OCI-LY7 (cell line): ENCODE measurements around the gene HMG20B. TPM values are rescaled to one million over a fixed set of nuclear protein-coding genes. Genes with fewer than 3 reads are reported as not detected.
A peak's percentile ranks its signal among the peaks of the same experiment; 100 is the strongest.

Experiments used
- BruUV-seq: library from RNA; stranded (reverse); fragments of 400-500 nt; replicated peaks from 2 replicates; lab custom pipeline; 2021; lab: Mats Ljungman, UMichigan
- CTCF ChIA-PET: fragments of 300-600 bp; sonication (Branson Sonifier 250); formaldehyde crosslinking; loops from one replicate; lab custom pipeline; 2022; ENCODE audit warnings: antibody characterized with exemption; ENCODE audit not compliant: unreplicated experiment; lab: Charles Lee
- POLR2A ChIA-PET: fragments of 300-600 bp; sonication (Branson Sonifier 250); formaldehyde crosslinking; loops from one replicate; lab custom pipeline; 2022; ENCODE audit warnings: antibody characterized with exemption; lab: Charles Lee
- DNase-seq: peaks from one replicate; pipeline ENCODE4 v3.0.0-alpha.2; 2015; ENCODE audit warnings: low spot score
- H2AFZ ChIP-seq: fragments of 200-600 bp; sonication (generic), shearing (Covaris generic); 2 replicates; pipeline ENCODE4 v1.6.1; 2014; ENCODE audit warnings: mild to moderate bottlenecking, antibody characterized with exemption, low read length, moderate library complexity
- H3K27ac ChIP-seq: fragments of 200-600 bp; sonication (generic); 2 replicates; pipeline ENCODE4 v1.5.1; 2014; ENCODE audit warnings: mixed run types, low read depth, mild to moderate bottlenecking, moderate library complexity, low read length, inconsistent platforms; ENCODE audit not compliant: poor library complexity, severe bottlenecking
- H3K36me3 ChIP-seq: fragments of 200-600 bp; sonication (generic); 2 replicates; pipeline ENCODE4 v1.6.1; 2014; ENCODE audit warnings: mild to moderate bottlenecking, antibody characterized with exemption, low read length, moderate library complexity, mixed read lengths; ENCODE audit not compliant: insufficient read depth
- H3K4me1 ChIP-seq: fragments of 200-600 bp; sonication (generic); 2 replicates; pipeline ENCODE4 v1.5.1; 2014; ENCODE audit warnings: mild to moderate bottlenecking, low read length; ENCODE audit not compliant: insufficient read depth, poor library complexity, severe bottlenecking
- H3K4me2 ChIP-seq: fragments of 200-600 bp; sonication (generic); 2 replicates; pipeline ENCODE4 v1.6.1; 2014; ENCODE audit warnings: mild to moderate bottlenecking, low read length
- H3K4me3 ChIP-seq: fragments of 200-600 bp; sonication (generic); 2 replicates; pipeline ENCODE4 v1.5.1; 2014; ENCODE audit warnings: mild to moderate bottlenecking, low read depth, low read length; ENCODE audit not compliant: poor library complexity, severe bottlenecking
- H3K79me2 ChIP-seq: fragments of 200-600 bp; sonication (generic); 2 replicates; pipeline ENCODE4 v1.6.1; 2016; ENCODE audit warnings: low read depth, mild to moderate bottlenecking, low read length, moderate library complexity, mixed read lengths; ENCODE audit not compliant: insufficient read depth
- H3K9me2 ChIP-seq: fragments of 200-600 bp; sonication (generic); 2 replicates; pipeline ENCODE4 v1.6.1; 2016; ENCODE audit warnings: mild to moderate bottlenecking, low read length, mixed read lengths; ENCODE audit not compliant: insufficient read depth
- H3K9me3 ChIP-seq: fragments of 200-600 bp; sonication (generic); 2 replicates; pipeline ENCODE4 v1.6.1; 2014; ENCODE audit warnings: mild to moderate bottlenecking, mixed run types, low read length, mixed read lengths
- H4K20me1 ChIP-seq: fragments of 200-600 bp; sonication (generic); 2 replicates; pipeline ENCODE4 v1.6.1; 2014; ENCODE audit warnings: mild to moderate bottlenecking, antibody characterized with exemption, low read length, moderate library complexity, mixed read lengths; ENCODE audit not compliant: insufficient read depth
- CTCF ChIP-seq: fragments of 200-600 bp; sonication (generic); conservative IDR thresholded peaks from 2 replicates; pipeline ENCODE4 v1.5.1; 2014; ENCODE audit warnings: mild to moderate bottlenecking, antibody characterized with exemption, low read length, moderate library complexity, mixed read lengths
- EZH2phosphoT487 ChIP-seq: fragments of 200-600 bp; sonication (generic); IDR thresholded peaks from 2 replicates; pipeline ENCODE4 v1.6.1; 2018; ENCODE audit warnings: low read depth, borderline replicate concordance, mild to moderate bottlenecking, mixed run types, antibody characterized with exemption, low read length, moderate library complexity, mixed read lengths
- intact Hi-C: fragments of 100-400 bp; cut with micrococcal nuclease; formaldehyde crosslinking; loops from one replicate; pipeline ENCODE4 v1.10.0; 2022; ENCODE audit not compliant: unreplicated experiment
- total RNA-seq, 2 experiments: library from RNA; depleted of rRNA in 1 of 2; stranded (reverse); fragments of >200 nt in 1 of 2; shearing (Covaris generic) in 1 of 2; gene quantifications; 2 replicates each; pipeline ENCODE4 v1.2.3, GENCODE V29; 2014 to 2022

Gene HMG20B
- total RNA-seq, 2 experiments from 2014 or later = 91.0 to 119 TPM

- intact Hi-C loops = no loop called here
- DNase-seq = no peak
- Histone ChIP-seq H3K4me1 (peaks cover 18% of the 10 kb centered on the region), H3K9me3 (no peaks in the 10 kb centered on the region), H3K27ac (no peak overlapping the region), H3K4me2 (no peak overlapping the region), H4K20me1 (0 out of 2 replicates have a peak, but pooled peaks cover 11% of the 10 kb centered on the region), H3K9me2 (no peaks in the 10 kb centered on the region), H3K79me2 (peaks cover 21% of the 10 kb centered on the region), H2AFZ (no peak overlapping the region), H3K36me3 (peaks cover 29% of the 10 kb centered on the region), H3K4me3 (no peak overlapping the region)
- no TSS peak for BruUV-seq
- TF ChIP-seq EZH2phosphoT487 = no peak
- no peak for TF ChIP-seq CTCF
- CTCF ChIA-PET = no interaction called here
- POLR2A ChIA-PET = no interaction called here
Observed at GRCh38 chr19:3623716-3624115, 51.0 kb downstream of the HMG20B start.

GRCh38 chr19:3625996-3626472 lies 53.3 kb downstream of the HMG20B start:
- peaks cover 18% of the 10 kb centered on the region for H3K4me1 ChIP-seq
- no peaks in the 10 kb centered on the region for H3K9me3 ChIP-seq
- H3K4me2 ChIP-seq = peak overlapping the region; percentile 88
- no TSS peak for BruUV-seq
- H3K9me2 ChIP-seq = no peaks in the 10 kb centered on the region
- CTCF ChIA-PET = no interaction called here
- TF ChIP-seq CTCF (no peak), EZH2phosphoT487 (no peak)
- H4K20me1 ChIP-seq = 0 out of 2 replicates have a peak, but pooled peaks cover 11% of the 10 kb centered on the region
- POLR2A ChIA-PET = no interaction called here
- H3K27ac ChIP-seq = peak overlapping the region; percentile 56
- peaks cover 17% of the 10 kb centered on the region for H3K36me3 ChIP-seq
- no peak for DNase-seq
- intact Hi-C loops = loop anchor here (2.0 to 5.0 kb wide), 2 partner anchors 121 to 136 kb away; partner anchors contain the start of genes APBA3 and MRPL54
- H3K4me3 ChIP-seq = peak overlapping the region; percentile 100
- H3K79me2 ChIP-seq = peaks cover 21% of the 10 kb centered on the region
- H2AFZ ChIP-seq = peak overlapping the region; percentile 63; the same call in 1 of the 2 replicates
